ENCODE measurements around the gene LILRA5.

DNA sequence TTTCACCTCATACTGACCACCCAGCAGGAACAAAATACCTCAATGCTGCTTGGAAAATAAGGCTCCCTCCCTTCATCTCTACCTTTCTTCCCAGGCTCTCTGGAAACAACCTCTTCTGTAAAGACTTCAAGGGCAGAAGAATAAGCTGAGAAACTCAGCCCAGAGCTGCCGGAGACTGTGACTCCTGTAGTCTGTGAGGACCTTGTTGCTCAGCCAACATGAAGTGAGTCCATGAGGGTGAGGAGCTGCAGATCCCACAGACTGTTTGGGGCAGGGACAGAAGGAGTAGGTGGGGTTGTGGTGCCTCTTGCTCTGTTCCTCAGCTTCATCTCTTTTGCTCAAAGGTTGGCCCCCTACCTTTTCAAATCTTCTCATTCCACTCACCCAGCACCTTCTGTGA lies 7.8 kb downstream of the LILRA5 start:
- TF ChIP-seq, protein P1, sequence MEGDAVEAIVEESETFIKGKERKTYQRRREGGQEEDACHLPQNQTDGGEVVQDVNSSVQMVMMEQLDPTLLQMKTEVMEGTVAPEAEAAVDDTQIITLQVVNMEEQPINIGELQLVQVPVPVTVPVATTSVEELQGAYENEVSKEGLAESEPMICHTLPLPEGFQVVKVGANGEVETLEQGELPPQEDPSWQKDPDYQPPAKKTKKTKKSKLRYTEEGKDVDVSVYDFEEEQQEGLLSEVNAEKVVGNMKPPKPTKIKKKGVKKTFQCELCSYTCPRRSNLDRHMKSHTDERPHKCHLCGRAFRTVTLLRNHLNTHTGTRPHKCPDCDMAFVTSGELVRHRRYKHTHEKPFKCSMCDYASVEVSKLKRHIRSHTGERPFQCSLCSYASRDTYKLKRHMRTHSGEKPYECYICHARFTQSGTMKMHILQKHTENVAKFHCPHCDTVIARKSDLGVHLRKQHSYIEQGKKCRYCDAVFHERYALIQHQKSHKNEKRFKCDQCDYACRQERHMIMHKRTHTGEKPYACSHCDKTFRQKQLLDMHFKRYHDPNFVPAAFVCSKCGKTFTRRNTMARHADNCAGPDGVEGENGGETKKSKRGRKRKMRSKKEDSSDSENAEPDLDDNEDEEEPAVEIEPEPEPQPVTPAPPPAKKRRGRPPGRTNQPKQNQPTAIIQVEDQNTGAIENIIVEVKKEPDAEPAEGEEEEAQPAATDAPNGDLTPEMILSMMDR (optimal IDR thresholded peaks at IDR 0.05 in 1 of 3, IDR thresholded peaks at IDR 0.05 in 1 of 3, conservative IDR thresholded peaks at IDR 0.05 in 1 of 3; ENCODE audit: extremely low read depth in 1 of 3, insufficient read depth in 2 of 3, low read length in 3 of 3) = no peak
- TF ChIP-seq EZH2 (IDR thresholded peaks at IDR 0.05; ENCODE audit: low read length) = no peak
